Caki2 (cell line): Measurements from ENCODE around the gene TTBK1. TPM values are rescaled to one million over a fixed set of nuclear protein-coding genes. Genes with fewer than 3 reads are reported as not detected.

Source experiments
- DNase-seq: peaks from one replicate; pipeline ENCODE4 v3.0.0-alpha.2; 2015; ENCODE audit warnings: low read depth
- in situ Hi-C: cut with HindIII; loops from 2 replicates; pipeline ENCODE4 v1.10.0; 2016; ENCODE audit warnings: low sequenced_read_pairs, low pct_unique_long_range_greater_than_20kb, mixed read lengths
- total RNA-seq: library from RNA; depleted of rRNA; stranded (reverse); fragments of >200 nt; shearing (Covaris generic); gene quantifications from 2 replicates; pipeline ENCODE4 v1.2.3, GENCODE V29; 2014; ENCODE audit warnings: low replicate concordance

Gene TTBK1
- total RNA-seq, 1 experiment from 2014 or later: not detected

DNA sequence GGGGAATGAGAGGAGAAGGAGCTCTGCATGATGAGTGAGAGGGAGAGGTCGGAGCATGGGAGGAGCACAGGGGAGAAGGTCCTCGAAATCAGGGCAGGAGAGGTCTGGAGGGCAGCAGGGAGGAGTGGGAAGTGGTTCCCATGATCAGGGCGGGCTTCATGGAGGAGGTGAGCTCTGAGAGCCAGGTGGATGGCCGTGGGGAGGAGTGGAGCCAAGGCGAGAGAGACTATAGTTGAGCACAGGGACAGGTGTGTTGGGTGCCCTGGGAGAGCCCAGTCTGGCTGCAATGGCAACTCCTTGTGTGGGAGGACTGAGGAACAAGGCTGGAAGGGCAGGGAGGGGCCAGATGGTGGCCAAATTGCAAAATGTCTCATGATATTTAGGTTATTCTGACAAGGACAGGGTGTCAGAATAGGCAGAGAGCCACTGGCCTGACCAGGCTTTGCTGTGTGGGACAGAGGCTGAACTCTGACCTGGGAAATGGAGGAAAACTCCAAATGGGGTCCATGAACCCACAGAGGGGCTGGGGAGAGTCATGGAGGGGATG lies 21.4 kb downstream of the TTBK1 start:
- in situ Hi-C loops: no loop called here
- no peak for DNase-seq

DNA sequence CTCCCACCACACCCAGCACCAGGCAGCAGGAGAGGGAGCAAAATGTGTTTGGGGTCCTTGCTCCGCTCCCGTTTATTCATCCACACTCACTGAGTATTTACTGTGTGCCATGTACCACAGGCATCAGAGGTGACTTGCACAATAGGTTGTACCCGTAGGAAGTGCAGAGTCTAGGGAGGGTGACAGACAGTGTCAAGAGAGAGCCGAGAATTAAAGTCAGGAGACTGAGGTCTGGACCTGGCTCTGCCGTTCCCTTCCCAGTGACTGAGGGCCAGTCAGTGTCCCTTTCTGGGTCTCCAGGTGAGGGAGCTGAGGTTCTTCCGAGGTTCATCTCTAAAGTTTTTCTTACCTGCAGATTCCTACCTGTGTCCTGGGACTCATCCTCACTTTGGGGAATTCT lies 22.3 kb downstream of the TTBK1 start:
- in situ Hi-C loops: no loop called here
- no peak for DNase-seq

DNA sequence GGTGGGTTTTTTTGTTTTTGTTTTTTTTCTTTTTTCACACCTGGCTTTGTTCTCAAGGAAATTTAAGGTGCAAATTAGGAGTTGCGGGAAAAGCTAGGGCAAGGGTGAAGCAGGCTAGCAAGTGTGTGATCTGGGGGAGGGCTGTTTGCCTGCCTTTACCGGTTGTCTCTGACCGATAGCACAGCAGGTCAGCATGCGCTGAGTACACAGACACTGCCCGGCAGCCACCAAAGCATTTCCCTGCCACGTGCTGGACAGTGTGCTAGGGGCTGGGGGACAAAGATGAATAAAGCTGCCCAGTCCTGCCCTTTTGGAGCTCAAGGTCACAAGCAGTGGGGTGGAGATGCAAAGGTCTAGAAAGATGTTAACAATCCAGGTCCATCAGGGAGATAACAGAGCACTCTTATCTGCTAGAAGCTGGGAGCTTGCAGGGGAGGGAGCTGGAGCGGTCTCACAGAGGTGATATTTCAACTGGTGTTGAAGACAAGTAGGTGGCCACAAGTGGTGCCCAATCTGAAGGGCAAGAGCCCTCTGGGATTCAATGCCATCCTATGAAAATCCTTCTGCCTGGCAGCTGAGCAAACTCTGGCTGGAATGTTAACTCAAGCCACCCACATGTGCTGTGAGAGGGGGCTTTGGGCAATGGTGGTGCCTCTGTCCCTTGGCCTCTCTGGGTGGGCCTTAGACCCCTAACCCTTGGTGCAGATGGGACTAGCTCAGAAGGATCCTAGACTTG lies 24.5 kb downstream of the TTBK1 start:
- no peak for DNase-seq
- in situ Hi-C loops: no loop called here

DNA sequence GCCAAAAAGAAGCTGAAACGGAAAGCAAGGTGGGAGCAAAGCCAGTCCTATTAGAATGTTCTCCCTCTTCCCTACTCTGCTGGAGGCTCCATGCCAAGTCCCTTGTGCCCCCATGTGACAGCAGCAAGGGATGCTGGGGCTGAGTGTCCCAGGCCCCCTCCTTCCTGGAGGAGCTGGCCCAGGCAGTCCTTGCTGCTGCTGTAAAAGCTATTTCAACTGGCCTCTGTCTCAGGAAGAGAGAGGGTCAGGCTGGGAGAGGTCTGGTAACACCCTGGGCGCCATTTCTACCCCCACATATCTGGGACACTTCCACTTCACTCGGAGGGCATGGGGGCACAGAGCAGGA lies 25.0 kb downstream of the TTBK1 start:
- in situ Hi-C loops: no loop called here
- DNase-seq: no peak

DNA sequence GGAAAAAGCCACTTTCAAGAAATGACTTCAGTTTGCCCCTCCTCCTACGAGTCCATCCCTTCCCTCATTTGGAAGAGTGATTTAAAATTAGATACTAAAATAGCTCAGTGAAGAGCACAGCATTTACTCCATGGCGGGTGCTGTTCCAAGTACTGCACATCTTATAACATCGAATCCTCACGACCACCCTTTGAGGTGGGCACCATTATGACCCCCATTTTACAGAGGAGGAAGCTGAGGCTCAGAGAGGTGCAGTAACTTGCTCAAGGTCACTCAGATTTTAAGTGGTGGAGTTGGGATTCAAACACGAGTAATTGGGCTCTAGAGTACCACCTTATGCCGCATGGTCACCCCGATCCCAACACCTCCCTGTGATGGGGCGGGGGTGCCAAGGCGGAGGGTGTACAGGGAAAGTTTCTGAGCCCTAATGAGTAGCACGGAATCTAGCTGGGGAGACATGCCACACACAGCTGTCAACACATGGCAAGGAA lies 25.5 kb downstream of the TTBK1 start:
- DNase-seq: no peak
- in situ Hi-C loops: no loop called here

DNA sequence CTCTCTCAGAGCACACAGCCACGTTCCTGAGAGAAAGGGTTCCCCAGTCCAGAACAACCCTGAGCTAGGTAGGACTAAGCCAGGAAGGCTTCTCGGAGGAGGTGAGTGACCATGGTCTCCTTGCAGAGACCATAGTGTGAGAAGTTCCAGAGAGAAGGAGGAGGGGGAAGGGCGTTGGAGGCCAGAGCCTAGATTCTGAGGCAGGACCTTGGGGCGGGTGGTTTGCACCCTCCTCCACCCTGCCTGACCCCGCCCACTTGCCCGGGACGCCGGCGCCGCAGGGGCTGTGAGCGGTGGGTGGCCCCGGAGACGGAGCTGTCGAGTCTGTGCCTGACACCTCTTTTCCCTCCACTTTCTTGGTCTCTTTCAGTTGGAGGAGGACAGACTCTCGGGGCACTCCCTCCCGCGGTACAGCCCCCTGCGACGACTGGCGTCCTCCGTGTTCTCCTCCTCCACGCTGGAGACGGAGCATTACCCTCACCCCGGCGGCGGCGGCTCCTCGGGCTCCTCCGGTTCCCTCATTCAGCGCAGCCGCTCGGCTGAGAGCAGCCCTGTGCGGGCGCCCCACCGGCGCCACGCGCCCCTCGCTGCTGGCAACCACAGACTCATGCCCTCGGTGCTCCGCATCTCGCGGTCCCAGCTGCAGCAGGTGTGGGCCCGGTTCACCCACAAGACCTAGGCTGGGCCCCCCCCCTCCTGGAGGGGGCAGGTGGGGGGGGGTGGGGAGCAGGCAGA lies 26.2 kb downstream of the TTBK1 start:
- DNase-seq: no peak
- in situ Hi-C loops: no loop called here

DNA sequence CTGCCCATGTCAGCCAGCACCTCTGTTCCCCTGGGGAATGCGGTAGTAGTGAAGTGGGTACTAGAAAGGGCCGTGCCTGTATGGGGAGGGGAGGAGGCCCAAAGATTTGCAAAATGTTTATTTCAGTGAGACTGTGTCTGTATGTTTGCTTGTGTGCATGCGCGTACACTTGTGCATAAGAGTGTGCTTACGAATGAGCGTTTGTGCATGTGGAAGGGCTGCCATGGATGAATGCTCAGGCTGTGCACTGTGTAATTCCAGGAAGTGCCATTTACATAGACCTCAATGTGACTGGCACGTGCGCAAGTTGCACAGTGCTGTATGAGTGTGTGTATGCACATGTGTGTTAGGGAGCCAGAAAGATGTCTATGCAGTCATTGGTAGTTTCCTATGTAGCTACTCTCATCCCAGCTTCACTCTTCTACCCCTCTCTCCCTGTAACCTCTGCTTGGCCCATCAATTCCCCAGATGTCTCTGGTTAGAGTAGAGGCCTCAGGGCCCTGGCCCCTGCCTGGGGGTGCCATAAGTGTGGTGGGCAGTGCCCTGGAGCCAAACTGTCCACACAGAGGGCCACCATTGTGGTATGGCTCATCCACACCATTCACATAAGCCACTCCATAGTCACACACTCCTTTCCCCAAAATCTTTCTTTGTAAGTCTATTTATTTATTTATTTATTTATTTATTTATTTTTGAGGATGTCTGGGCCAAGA lies 28.0 kb downstream of the TTBK1 start:
- in situ Hi-C loops: no loop called here
- no peak for DNase-seq

DNA sequence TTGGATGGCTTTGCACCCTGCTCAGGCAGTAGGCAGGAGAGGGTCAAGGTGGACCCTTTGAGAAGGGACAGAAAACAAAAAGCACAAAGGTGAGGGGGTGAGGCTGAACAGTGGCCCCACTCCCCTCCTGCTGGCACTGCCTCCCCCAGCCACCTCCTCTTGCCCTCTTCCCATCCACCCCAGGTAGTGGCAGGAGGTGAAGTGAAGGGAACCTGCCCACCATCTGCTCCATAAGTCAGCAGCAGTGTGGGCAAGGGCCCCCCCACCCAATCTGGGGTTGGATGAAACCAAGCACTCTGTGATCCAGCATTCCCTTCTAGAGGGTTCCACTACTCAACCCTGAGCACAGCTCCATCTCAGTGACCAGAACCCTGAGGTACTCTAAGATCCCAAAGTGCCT lies 28.7 kb downstream of the TTBK1 start:
- in situ Hi-C loops: no loop called here
- DNase-seq: no peak

DNA sequence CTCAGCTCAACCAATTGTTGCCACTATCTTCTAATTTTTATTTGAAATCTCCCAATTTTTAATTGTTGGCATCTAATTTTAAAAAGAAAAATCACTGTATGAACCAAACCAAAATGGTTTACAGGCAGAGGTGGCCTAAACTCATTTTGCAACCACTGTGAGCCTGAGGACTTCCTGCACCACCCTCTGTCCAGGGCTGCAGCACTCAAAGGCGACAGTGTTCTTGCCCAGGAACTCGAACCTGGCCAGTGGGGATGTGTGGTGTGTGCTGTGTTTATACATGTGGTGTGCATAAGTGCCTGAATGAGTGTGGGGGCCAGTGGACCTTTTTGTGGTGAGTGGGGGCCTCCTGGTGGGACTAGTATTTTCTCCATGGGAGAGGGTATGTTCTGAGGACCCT lies 30.4 kb downstream of the TTBK1 start:
- no peak for DNase-seq
- in situ Hi-C loops: no loop called here

DNA sequence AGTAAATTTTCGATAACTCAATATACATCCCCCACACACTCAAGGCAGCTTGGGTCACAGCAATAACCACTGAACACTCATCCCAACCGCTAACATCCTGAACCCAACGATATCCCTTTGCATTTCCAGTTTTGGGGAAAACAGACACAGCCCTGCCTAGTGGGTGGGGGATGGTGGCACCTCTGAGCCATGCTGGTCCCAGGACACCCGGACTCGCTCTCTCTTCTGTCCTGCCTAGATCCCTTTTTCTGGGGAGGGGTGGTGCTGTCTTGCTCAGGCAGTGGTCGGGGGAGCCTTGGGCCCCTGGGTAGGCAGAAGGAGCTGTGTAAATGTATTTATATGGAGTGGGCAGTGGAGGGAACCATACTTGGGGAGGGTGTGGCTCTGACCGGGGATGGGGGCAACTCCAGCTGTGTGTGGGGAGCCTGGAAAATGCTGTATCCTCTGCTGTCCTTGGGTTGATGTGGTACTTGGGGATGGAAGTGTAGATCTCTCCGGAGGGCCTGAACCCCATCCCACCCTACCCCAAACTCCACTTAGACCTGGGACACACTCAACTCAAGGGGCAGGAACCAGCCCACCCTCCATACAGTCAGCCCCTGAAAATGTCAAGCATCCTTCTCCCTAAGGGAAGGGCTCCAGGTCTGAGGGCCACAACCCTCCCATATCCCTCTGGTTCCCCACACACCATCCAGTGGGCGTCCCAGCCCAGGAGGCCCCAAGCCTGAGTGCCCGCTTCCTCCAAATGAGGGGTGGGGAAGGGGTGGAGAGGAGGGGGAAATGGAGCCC lies 31.0 kb downstream of the TTBK1 start:
- no peak for DNase-seq
- in situ Hi-C loops: no loop called here

DNA sequence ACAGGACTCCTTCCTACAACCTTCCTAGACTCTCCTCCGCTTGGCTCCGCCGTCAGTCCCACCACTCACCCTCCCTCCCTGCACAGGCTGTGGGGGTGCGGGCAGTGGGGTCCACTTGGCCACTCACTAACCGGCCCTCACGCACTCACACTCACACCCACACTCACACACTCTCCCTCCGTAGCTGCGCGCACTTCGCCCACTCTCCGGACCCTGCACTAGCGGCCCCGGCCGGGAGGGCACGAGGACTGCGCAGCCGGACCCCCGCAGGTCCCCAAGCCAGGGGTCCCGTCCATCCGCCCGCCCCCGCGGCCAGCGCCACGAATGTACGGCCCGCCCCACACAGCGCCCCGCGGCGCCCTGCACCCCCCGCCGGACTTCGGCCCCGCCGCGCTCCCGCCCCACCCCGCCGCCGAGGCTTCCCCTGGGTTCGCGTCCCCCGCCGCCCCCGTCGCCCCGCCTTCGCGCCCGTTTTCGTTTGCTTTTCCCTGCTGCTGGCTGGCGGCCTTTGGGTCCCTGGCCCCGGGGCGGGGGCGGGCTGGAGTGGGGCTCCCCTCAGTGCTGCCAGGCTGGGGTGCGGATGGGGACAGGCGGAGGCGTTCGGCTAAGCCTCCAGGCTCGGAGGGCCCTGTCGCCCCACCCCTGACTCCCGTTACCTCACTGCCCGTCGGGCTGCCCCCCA lies 31.8 kb downstream of the TTBK1 start:
- in situ Hi-C loops: no loop called here
- DNase-seq: no peak

DNA sequence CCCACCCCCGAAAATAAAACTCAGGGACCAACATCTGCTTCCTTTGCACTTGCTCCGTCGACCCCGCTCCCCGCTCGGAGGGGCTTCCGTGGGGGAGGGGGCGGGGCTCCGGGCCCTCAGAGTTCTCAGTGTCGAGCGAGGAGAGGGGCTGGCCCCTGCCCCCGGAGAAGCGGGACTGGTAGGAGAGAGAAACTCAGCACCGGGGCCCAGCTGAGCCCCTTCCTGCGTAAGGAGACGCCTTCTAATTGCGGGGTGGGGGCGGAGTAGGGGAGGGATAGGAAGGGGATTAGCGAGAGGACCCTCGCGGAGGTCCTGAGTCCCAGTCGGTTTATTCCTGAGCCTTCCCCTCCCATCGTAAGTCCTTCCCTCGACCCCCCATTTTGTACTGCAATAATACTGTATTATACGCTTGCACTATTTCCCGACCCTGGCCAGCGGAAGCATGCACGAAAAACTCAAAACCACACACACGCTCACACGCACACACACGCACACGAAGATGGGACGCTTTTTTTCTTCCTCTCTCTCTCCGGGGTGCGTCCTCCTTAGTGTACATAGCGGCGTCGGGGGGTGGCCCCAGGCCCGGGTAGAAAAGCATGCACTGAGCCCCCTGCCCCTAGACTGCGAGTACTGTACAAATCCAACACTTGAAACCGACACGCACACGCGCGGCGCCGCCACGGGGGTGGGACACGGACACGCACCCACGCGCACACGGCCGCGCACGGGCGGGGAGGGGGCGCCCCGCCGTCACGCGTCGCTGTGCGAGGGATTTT lies 32.7 kb downstream of the TTBK1 start:
- no peak for DNase-seq
- in situ Hi-C loops: no loop called here

DNA sequence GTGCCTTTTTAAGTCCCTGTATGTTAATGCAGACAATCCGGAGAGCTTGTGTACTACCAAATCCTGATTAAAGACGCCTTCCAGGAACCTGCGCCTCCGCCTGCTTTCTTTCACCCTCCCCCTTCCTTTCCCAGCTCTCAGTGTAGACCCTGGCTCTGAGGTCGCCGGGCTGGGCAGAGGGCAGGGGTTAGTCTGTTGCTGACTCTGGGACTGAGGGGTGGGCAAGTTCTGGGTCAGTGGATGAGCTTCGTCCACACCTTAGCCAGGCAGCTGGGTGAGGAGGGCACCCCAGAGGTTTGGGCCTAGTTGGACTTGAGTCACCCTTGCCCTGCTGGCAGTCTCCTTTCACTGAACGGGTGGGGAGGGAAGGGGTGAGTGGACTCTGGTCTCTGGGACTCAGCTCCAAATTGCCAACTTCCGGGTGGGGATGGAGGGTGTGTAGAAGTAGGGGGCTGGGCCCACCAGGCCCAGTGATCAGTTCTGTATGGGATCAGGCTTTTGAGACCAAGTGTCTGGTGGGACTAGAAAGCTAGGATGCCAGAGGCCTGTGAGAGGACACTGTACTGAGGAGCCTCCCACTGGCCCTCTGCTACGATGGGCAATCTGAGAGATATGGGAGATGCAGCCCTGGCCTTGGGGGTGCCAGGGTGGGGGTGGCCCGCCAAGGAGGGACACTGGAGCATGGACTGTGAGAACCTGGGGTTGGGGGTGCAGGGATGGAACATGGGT lies 33.5 kb downstream of the TTBK1 start:
- DNase-seq: no peak
- in situ Hi-C loops: no loop called here

DNA sequence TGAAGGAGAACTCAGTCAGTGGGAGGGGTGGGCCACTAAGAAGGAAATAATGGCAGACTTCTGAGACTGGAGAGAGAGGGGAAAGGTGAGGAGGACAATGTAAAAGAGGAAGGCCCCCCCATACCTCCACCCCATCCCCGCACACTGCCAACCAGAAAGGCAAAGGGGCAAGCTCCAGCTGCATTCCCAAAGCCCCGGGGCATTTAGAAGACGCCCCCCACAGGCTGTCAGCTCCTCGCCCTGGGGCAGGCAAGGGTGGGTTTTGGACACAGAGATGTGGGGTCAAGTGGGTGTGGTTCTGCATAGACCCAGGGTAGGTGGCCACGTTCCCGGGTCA lies 34.0 kb downstream of the TTBK1 start:
- DNase-seq: no peak
- in situ Hi-C loops: no loop called here

DNA sequence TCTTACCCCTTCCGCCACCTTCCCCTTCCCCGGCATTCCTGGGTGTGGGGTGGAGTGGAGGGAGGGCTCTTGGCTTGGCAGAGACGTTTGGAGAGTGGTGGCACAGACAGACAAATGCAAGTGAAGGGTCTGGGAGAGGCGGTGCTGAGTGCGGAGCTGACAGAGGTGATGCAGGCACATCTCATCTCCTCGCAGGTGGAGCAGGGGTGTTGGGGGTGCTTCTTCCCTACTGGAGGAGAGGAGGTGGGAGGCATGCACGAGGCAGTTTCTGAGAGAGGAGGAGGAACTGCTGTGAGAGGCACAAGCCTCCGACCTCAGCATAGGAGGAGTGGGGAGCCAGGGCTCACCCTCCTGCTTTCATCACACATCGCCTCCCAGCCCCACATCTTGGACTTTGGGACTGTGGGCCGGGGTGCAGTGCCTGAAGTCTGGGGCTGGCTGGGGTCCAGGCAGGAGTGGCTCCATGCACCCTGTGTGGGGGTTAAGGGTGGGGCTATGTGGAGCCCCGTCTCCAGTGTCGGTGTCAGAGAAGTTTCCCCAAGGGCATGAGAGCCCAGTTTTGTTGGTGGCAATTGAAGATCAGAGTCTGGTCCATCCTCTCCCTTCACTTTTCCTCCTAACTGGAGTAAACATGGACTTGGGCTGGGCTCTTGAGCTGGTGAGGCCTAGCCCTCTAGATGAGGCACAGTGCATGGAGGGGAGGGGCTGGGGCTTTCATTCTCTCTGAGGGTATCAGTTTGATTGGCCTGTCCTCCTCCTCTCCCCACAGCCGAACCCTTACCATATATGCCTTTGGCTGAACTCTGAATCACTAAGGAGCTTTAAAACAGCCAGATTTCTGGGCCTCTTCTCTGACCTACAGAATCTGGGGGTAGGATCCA lies 34.6 kb downstream of the TTBK1 start:
- DNase-seq: no peak
- in situ Hi-C loops: no loop called here
